Hepatocyte (in vitro differentiated cells): ENCODE measurements around the gene CREG2. TPM values are rescaled to one million over a fixed set of nuclear protein-coding genes. Genes with fewer than 3 reads are reported as not detected.

ENCODE experiments used
- DNase-seq: peaks from one replicate; pipeline ENCODE4 v3.0.0-alpha.2; 2016; ENCODE audit warnings: low spot score
- H2AFZ ChIP-seq: fragments of 200-600 bp; sonication (generic); 2 replicates; pipeline ENCODE4 v1.6.0; 2016; ENCODE audit warnings: antibody characterized with exemption, mild to moderate bottlenecking
- H3K27ac ChIP-seq: fragments of 200-600 bp; sonication (generic); 2 replicates; pipeline ENCODE4 v1.5.1; 2016; ENCODE audit warnings: mild to moderate bottlenecking
- H3K27me3 ChIP-seq: fragments of 200-600 bp; sonication (generic); 2 replicates; pipeline ENCODE4 v1.6.1; 2016
- H3K36me3 ChIP-seq: fragments of 200-600 bp; sonication (generic); replicated peaks from 2 replicates; pipeline ENCODE4 v1.5.1; 2016; ENCODE audit warnings: low read depth; ENCODE audit not compliant: insufficient read depth
- H3K4me1 ChIP-seq: fragments of 200-600 bp; sonication (generic); 2 replicates; pipeline ENCODE4 v1.5.1; 2016; ENCODE audit warnings: mild to moderate bottlenecking, moderate library complexity; ENCODE audit not compliant: insufficient read depth
- H3K4me2 ChIP-seq: fragments of 200-600 bp; sonication (generic); 2 replicates; pipeline ENCODE4 v1.6.0; 2016
- H3K4me3 ChIP-seq: fragments of 200-600 bp; sonication (generic); 2 replicates; pipeline ENCODE4 v1.5.1; 2016; ENCODE audit warnings: mild to moderate bottlenecking
- H3K79me2 ChIP-seq: fragments of 200-600 bp; sonication (generic); 2 replicates; pipeline ENCODE4 v1.6.0; 2017; ENCODE audit warnings: mild to moderate bottlenecking
- H3K9me2 ChIP-seq: fragments of 200-600 bp; sonication (generic); replicated peaks from 2 replicates; pipeline ENCODE4 v1.6.0; 2017; ENCODE audit warnings: mild to moderate bottlenecking; ENCODE audit not compliant: insufficient read depth
- H3K9me3 ChIP-seq: fragments of 200-600 bp; sonication (generic); 2 replicates; pipeline ENCODE4 v1.5.1; 2016; ENCODE audit warnings: low read depth, mild to moderate bottlenecking
- H4K20me1 ChIP-seq: fragments of 200-600 bp; sonication (generic); 2 replicates; pipeline ENCODE4 v1.6.0; 2016; ENCODE audit warnings: mild to moderate bottlenecking; ENCODE audit not compliant: insufficient read depth, poor library complexity, severe bottlenecking
- CTCF ChIP-seq: fragments of 200-600 bp; sonication (generic); IDR thresholded peaks from 2 replicates; pipeline ENCODE4 v1.5.1; 2016; ENCODE audit warnings: antibody characterized with exemption, mild to moderate bottlenecking; ENCODE audit not compliant: poor library complexity
- EZH2 ChIP-seq: fragments of 200-600 bp; sonication (generic); IDR thresholded peaks from 2 replicates; pipeline ENCODE4 v1.6.1; 2016; ENCODE audit warnings: antibody characterized with exemption, mild to moderate bottlenecking, borderline replicate concordance
- EZH2phosphoT487 ChIP-seq: fragments of 200-600 bp; sonication (generic); IDR thresholded peaks from one replicate; pipeline ENCODE4 v1.6.1; 2018; ENCODE audit warnings: antibody characterized with exemption, mild to moderate bottlenecking, low read depth, moderate library complexity; ENCODE audit not compliant: unreplicated experiment, severe bottlenecking
- WGBS: methylation state at CpG from one replicate; pipeline ENCODE4 v1.1.6; 2016; ENCODE audit warnings: low lambda C conversion rate; ENCODE audit errors: missing lambda C conversion rate; 5-methylcytosine and 5-hydroxymethylcytosine counted together
- polyA plus RNA-seq: library from polyadenylated mRNA; unstranded; fragments of >200 nt; fragmentation: Nextera tagmentation; extraction: Ambion mirVana; gene quantifications from 2 replicates; pipeline ENCODE4 v1.2.1, GENCODE V29; 2016
- total RNA-seq: library from RNA; depleted of rRNA; stranded (reverse); fragments of >200 nt; gene quantifications from 2 replicates; pipeline ENCODE4 v1.2.3, GENCODE V29; 2014

Gene CREG2
- total and polyA plus RNA-seq, 2 experiments from 2014 or later, result 2.2 to 4.8 TPM

- DNase-seq, result no peak
- peak overlapping the region; percentile 58 for H3K4me3 ChIP-seq
- no peaks in the 10 kb centered on the region for H3K79me2 ChIP-seq
- H4K20me1 ChIP-seq, result no peaks in the 10 kb centered on the region
- H3K4me2 ChIP-seq, result peak overlapping the region; percentile 98
- no peak overlapping the region for H3K27ac ChIP-seq
- H3K27me3 ChIP-seq, result peaks cover 58% of the 10 kb centered on the region
- TF ChIP-seq EZH2phosphoT487 (peak; percentile 24), EZH2 (no peak)
- no peaks in the 10 kb centered on the region for H3K9me3 ChIP-seq
- no peaks in the 10 kb centered on the region for H3K4me1 ChIP-seq
- 2% methylated on average over 33 of the region's 45 CpGs for WGBS
- H2AFZ ChIP-seq, result peak overlapping the region; percentile 66
- H3K36me3 ChIP-seq, result no peaks in the 10 kb centered on the region
- H3K9me2 ChIP-seq, result no peaks in the 10 kb centered on the region
Observed at GRCh38 chr2:101386599-101387150, 628 bp downstream of the CREG2 start.

GRCh38 chr2:101383016-101383541 is 4.2 kb downstream of the CREG2 start:
- Histone ChIP-seq H3K4me1 (no peaks in the 10 kb centered on the region), H4K20me1 (no peaks in the 10 kb centered on the region), H3K9me2 (no peaks in the 10 kb centered on the region), H3K36me3 (no peaks in the 10 kb centered on the region), H3K4me2 (no peak overlapping the region), H2AFZ (no peak overlapping the region), H3K9me3 (no peaks in the 10 kb centered on the region), H3K79me2 (no peaks in the 10 kb centered on the region), H3K27ac (no peak overlapping the region), H3K27me3 (peaks cover 45% of the 10 kb centered on the region), H3K4me3 (no peak overlapping the region)
- no peak for DNase-seq
- WGBS, result 82% methylated on average over 7 of the region's 7 CpGs
- TF ChIP-seq EZH2phosphoT487, result no peak
- no peak for TF ChIP-seq EZH2
- no peak for TF ChIP-seq CTCF

- Histone ChIP-seq H3K4me2 (no peak overlapping the region), H3K36me3 (no peaks in the 10 kb centered on the region), H3K27ac (no peak overlapping the region), H3K27me3 (peaks cover 39% of the 10 kb centered on the region), H2AFZ (no peak overlapping the region), H3K4me1 (no peaks in the 10 kb centered on the region), H4K20me1 (no peaks in the 10 kb centered on the region), H3K9me2 (no peaks in the 10 kb centered on the region), H3K79me2 (no peaks in the 10 kb centered on the region), H3K4me3 (no peak overlapping the region), H3K9me3 (no peaks in the 10 kb centered on the region)
- DNase-seq, result no peak
- no peak for TF ChIP-seq CTCF
- no peak for TF ChIP-seq EZH2phosphoT487
- 78% methylated on average over 2 of the region's 2 CpGs for WGBS
Observed at GRCh38 chr2:101382442-101382841, 4.9 kb downstream of the CREG2 start.

GRCh38 chr2:101380376-101380775 is 6.9 kb downstream of the CREG2 start:
- Histone ChIP-seq H3K4me3 (no peak overlapping the region), H3K27ac (no peak overlapping the region), H4K20me1 (no peaks in the 10 kb centered on the region), H2AFZ (no peak overlapping the region), H3K79me2 (no peaks in the 10 kb centered on the region), H3K9me2 (no peaks in the 10 kb centered on the region), H3K4me2 (no peak overlapping the region), H3K36me3 (no peaks in the 10 kb centered on the region), H3K27me3 (peaks cover 23% of the 10 kb centered on the region), H3K4me1 (no peaks in the 10 kb centered on the region), H3K9me3 (no peaks in the 10 kb centered on the region)
- 85% methylated on average over 11 of the region's 11 CpGs for WGBS
- DNase-seq, result no peak
- TF ChIP-seq CTCF (no peak), EZH2phosphoT487 (no peak), EZH2 (no peak)
